Liver (tissue), 3 donors: ENCODE measurements around the gene ORAI3.

Experiments used
- RAD21 ChIP-seq, 2 donors: IDR thresholded peaks; 2 replicates each; pipeline ENCODE4 v1.6.1; 2016; ENCODE audit warnings: antibody characterized with exemption in 2 of 2, mild to moderate bottlenecking in 2 of 2
- RXRA ChIP-seq, 2 donors: IDR thresholded peaks; 2 replicates each; pipeline ENCODE4 v1.6.1; 2017 to 2018; ENCODE audit warnings: antibody characterized with exemption in 2 of 2, mild to moderate bottlenecking in 1 of 2
- SP1 ChIP-seq: IDR thresholded peaks from 2 replicates; pipeline ENCODE4 v1.6.1; 2018; ENCODE audit warnings: antibody characterized with exemption, mild to moderate bottlenecking
- YY1 ChIP-seq: IDR thresholded peaks from 2 replicates; pipeline ENCODE4 v1.6.1; 2016; ENCODE audit warnings: antibody characterized with exemption, mild to moderate bottlenecking
- TF ChIP-seq, protein P1 (sequence below): fragments of 150-350 bp; IDR thresholded peaks from 2 replicates; pipeline ENCODE4 v1.5.1; 2017; ENCODE audit warnings: improper control_type of control experiment, low read depth, low read length; ENCODE audit not compliant: missing input control
- TF ChIP-seq, protein P2 (sequence below): IDR thresholded peaks from 2 replicates; pipeline ENCODE4 v1.6.1; 2016; ENCODE audit warnings: antibody characterized with exemption
- donor health status: healthy.
- donor health status: healthy.

DNA sequence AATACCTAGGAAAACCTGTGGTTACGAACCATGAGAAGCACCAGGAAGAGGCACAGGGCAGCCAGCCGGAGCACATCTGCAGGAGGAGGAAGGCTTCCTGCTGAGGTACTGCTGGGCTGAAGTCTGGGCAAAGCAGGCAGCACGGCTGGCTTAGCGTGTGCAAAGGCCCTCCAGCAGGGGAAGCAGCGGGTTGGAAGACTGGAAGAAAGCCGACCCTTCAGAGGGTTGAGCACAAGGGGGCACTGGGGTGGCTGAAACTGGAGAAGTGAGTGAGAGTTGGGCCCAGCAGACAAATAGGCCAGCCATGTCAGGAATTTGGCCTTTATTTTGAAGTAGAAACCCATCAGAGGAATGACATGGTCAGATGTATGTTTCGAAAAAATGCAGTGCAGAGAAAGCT is 24.0 kb downstream of the ORAI3 start:
- no peak for TF ChIP-seq SP1
- TF ChIP-seq YY1 = no peak
- TF ChIP-seq, protein P1, sequence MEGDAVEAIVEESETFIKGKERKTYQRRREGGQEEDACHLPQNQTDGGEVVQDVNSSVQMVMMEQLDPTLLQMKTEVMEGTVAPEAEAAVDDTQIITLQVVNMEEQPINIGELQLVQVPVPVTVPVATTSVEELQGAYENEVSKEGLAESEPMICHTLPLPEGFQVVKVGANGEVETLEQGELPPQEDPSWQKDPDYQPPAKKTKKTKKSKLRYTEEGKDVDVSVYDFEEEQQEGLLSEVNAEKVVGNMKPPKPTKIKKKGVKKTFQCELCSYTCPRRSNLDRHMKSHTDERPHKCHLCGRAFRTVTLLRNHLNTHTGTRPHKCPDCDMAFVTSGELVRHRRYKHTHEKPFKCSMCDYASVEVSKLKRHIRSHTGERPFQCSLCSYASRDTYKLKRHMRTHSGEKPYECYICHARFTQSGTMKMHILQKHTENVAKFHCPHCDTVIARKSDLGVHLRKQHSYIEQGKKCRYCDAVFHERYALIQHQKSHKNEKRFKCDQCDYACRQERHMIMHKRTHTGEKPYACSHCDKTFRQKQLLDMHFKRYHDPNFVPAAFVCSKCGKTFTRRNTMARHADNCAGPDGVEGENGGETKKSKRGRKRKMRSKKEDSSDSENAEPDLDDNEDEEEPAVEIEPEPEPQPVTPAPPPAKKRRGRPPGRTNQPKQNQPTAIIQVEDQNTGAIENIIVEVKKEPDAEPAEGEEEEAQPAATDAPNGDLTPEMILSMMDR = no peak
- TF ChIP-seq RAD21 (IDR thresholded peaks at IDR 0.05) = no peak
- TF ChIP-seq, protein P2, sequence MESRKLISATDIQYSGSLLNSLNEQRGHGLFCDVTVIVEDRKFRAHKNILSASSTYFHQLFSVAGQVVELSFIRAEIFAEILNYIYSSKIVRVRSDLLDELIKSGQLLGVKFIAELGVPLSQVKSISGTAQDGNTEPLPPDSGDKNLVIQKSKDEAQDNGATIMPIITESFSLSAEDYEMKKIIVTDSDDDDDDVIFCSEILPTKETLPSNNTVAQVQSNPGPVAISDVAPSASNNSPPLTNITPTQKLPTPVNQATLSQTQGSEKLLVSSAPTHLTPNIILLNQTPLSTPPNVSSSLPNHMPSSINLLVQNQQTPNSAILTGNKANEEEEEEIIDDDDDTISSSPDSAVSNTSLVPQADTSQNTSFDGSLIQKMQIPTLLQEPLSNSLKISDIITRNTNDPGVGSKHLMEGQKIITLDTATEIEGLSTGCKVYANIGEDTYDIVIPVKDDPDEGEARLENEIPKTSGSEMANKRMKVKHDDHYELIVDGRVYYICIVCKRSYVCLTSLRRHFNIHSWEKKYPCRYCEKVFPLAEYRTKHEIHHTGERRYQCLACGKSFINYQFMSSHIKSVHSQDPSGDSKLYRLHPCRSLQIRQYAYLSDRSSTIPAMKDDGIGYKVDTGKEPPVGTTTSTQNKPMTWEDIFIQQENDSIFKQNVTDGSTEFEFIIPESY = no peak
- no peak for TF ChIP-seq RXRA (IDR thresholded peaks at IDR 0.05)
